Renal cortex interstitium (tissue), 11 donors: Measurements from ENCODE around the gene ADGRD1. TPM values are rescaled to one million over a fixed set of nuclear protein-coding genes. Genes with fewer than 3 reads are reported as not detected.

Experiments
- DNase-seq, 11 donors: peaks; one replicate each; pipeline ENCODE4 v3.0.0-alpha.2; 2013; ENCODE audit warnings: low read depth in 9 of 11, low spot score in 4 of 11; ENCODE audit errors: extremely low read depth in 1 of 11
- polyA plus RNA-seq, 3 donors: library from polyadenylated mRNA; unstranded; fragments of 120-200 nt; gene quantifications; one replicate each; pipeline ENCODE4 v1.2.1, GENCODE V29; 2013; ENCODE audit not compliant: insufficient read length in 3 of 3

The ADGRD1 gene
- polyA plus RNA-seq, 3 donors = 12.8 to 15.0 (median 14.3) TPM

GRCh38 chr12:131044136-131044535 lies 90.4 kb downstream of the ADGRD1 start:
- no peak for DNase-seq

GRCh38 chr12:131044760-131045381 lies 91.2 kb downstream of the ADGRD1 start:
- DNase-seq = no peak

- no peak for DNase-seq
These were observed 92.2 kb downstream of the ADGRD1 start for GRCh38 chr12:131045705-131046460.

GRCh38 chr12:131046813-131047788 lies 93.4 kb downstream of the ADGRD1 start:
- no peak for DNase-seq

- DNase-seq = no peak
These were observed 94.3 kb downstream of the ADGRD1 start for GRCh38 chr12:131047789-131048610.

GRCh38 chr12:131048611-131048990 lies 94.9 kb downstream of the ADGRD1 start:
- DNase-seq = no peak

- DNase-seq = no peak
These were observed 95.3 kb downstream of the ADGRD1 start for GRCh38 chr12:131049002-131049401.

- no peak for DNase-seq
These were observed 96.0 kb downstream of the ADGRD1 start for GRCh38 chr12:131049549-131050339.

GRCh38 chr12:131050463-131051154 lies 96.9 kb downstream of the ADGRD1 start:
- no peak for DNase-seq

GRCh38 chr12:131051155-131051473 lies 97.4 kb downstream of the ADGRD1 start:
- no peak for DNase-seq

- no peak for DNase-seq
These were observed 98.5 kb downstream of the ADGRD1 start for GRCh38 chr12:131052063-131052781.

- DNase-seq = no peak
These were observed 99.2 kb downstream of the ADGRD1 start for GRCh38 chr12:131052929-131053328.

GRCh38 chr12:131053567-131053966 lies 99.9 kb downstream of the ADGRD1 start:
- DNase-seq = no peak

GRCh38 chr12:131054345-131055092 lies 100.8 kb downstream of the ADGRD1 start:
- no peak for DNase-seq

- no peak for DNase-seq
These were observed 101.4 kb downstream of the ADGRD1 start for GRCh38 chr12:131055093-131055465.

- DNase-seq = no peak
These were observed 102.0 kb downstream of the ADGRD1 start for GRCh38 chr12:131055596-131056233.
